ENCODE results near the gene NRCAM.

The NRCAM gene

GRCh38 chr7:108459922-108460551, 3.8 kb upstream of the NRCAM start:
- no peak for DNase-seq (ENCODE audit: low spot score)

- no peak for DNase-seq (ENCODE audit: low spot score)
These were observed 1.6 kb upstream of the NRCAM start for GRCh38 chr7:108457871-108458270.

- DNase-seq (ENCODE audit: low spot score): no peak
These were observed 757 bp upstream of the NRCAM start for GRCh38 chr7:108456845-108457540.

DNA sequence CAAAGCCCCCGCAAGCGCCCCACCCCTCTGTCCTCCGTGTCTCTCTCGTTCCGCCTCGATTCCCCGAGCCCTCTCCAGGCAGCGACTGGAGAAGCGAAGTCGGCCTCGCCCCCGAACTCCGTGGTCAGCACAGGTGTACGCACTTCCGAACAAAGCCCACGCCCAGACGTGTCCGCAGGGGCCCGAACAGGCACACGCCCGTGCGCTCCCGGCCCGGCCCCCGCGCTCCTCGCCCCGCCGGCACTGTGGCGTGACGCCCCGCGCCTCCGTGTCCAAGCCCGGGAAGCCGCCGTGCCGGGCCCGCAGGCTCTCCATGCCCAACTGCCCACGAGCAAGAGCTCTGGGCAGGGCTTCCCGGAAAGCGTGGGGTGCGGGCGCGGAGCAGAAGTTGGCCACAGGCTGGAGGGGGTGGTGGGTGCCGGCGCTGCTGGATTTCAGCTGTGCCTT, 662 bp downstream of the NRCAM start:
- peak; percentile 24 for DNase-seq (ENCODE audit: low spot score)

DNA sequence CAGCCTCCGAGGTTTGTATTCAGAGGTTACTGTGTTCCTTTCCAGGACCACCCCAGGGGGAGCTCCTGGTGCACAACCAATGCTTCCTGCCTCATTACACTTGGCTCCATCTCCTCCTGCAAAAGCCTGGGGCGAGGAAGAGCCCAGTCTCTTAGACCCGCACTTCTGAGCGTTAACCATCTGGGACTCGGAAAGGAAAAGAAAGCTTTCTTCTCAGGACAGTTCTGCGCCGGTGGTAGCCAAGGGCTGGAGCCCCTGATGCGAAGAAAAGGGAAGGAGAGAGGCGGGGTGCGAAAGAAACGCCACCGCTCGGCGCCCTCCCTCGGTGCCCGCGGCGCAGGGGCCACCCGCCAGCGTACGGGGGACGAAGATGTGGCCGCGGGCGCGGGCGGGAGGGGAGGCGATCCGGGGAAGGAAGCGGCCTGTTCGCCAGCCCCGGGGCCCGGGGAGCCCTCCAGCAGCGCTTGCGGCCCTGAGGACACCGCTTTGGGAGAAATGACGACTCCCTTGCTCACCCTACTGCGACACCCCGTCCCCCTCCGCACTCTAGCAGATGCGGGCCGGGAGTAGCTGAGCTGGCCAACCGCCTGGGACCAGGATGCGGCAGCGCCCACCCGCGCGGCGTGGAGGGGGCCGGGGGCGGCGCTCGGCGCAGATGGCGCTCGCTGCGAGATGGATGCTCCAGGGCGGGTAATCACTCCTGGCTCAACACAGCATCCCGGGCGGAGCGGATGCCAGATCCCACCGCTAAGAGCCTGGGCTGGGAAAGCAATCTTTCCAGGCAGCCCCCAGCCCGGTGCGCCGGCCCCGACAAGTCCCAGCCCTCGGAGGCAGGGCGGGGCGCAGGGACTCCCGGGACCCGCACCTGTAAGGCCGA, 1.3 kb downstream of the NRCAM start:
- DNase-seq (ENCODE audit: low spot score): peak; percentile 24

DNA sequence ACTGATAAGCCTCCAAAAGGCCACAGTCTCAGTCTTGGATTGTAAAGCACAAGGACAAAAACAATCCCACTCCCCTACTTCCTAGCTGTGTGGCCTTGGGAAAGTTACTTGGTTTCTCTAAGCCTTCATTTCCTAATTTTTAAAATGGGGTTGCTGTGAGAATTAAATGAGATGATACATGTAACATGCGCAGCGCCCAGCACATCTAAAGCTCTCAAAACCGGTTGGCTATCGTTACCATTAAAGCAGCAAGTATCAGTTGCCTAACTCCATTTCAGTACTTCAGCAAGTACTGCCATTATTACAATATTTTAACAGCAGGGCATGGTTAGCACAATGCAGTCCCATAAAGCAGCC, 1.9 kb downstream of the NRCAM start:
- no peak for DNase-seq (ENCODE audit: low spot score)

- DNase-seq (ENCODE audit: low spot score): no peak
These were observed 2.9 kb downstream of the NRCAM start for GRCh38 chr7:108453320-108453719.

DNA sequence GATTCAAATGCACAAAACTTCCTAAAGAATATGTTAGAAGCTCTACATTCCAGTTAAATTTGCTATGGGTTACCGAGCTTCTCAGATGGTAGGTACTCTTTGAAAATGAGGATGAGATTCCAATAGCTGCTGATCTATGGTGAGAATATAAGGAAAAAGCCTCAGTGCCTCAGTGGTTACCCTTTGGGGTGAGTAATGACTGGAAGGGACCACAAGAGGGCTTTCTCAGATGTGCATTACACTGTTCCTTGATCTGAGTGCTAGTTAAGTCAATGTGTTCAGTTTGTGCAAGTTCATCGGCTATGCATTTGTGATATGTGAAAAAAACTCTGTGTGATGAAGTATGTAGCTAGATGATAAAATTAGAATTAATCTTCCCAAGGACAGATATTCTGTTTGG, 3.5 kb downstream of the NRCAM start:
- DNase-seq (ENCODE audit: low spot score): peak; percentile 20

GRCh38 chr7:108451296-108451848, 4.9 kb downstream of the NRCAM start:
- no peak for DNase-seq (ENCODE audit: low spot score)

- no peak for DNase-seq (ENCODE audit: low spot score)
These were observed 6.1 kb downstream of the NRCAM start for GRCh38 chr7:108450160-108450559.

GRCh38 chr7:108449521-108449920, 6.7 kb downstream of the NRCAM start:
- DNase-seq (ENCODE audit: low spot score): no peak

DNA sequence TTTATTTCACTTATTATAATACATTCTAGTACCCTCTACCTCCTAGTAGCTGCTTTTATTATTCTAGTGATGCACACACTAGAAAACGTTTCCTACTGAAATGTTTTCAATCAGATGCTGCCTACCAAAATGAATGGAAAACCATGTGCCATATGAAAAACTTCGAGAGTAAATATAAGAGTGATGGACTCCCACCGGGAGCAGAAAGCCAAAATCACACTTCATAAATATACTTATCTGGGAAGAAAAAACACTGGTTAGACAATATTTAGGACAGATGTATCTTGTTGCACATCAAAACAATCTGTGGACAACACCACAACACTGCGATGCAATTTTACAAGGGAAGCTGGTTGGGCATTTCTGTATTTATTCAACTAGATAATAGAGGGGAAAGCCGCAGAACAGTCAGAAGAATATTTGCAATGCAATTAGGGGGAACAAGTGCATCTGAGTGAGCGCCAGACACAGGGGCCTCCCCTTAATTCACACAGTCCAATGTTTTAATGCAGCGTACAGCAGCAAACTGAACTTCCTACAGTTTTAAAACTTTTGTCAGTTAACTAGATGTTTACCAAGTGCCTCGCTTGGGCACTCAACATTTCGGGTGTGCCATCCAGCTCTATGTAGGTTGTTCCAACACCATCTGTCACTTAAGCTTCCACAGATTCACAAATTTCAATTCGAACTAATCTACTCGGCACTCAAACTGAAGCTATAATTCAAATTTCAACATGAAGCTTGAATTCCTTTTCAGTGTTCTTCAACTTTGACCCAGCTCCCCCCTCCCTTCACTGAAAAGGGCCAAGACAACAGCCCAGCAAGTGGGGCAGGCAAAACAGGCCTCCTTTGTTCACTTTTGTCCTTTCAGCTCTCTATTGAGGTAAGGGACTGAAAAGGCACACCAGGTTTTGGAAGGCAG, 7.4 kb downstream of the NRCAM start:
- DNase-seq (ENCODE audit: low spot score): no peak

DNA sequence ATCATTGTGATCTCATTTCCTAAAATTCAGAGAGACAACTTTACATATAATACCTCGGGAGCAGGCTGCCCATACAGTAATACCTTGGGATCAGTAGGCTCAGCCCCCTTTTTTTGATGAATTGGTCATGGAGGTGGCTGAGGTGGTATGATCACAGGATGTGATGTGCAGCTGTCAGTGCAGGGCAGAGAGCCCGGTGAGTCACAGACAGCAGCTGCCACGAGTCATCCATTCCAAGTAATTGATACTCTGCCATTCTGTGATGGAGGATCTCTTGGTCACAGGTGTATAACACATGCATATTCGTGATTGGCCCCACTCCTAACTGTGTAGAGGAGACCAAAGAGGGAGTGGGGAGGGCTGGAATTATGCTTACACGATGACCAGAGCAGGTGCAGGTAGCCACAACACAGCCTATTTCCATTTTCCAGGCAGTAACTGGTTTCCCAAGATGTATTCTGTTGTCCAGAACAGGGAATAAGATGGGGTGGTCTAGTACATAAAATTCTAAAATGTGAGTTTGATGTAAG, 14.1 kb downstream of the NRCAM start:
- DNase-seq (ENCODE audit: low spot score): no peak

DNA sequence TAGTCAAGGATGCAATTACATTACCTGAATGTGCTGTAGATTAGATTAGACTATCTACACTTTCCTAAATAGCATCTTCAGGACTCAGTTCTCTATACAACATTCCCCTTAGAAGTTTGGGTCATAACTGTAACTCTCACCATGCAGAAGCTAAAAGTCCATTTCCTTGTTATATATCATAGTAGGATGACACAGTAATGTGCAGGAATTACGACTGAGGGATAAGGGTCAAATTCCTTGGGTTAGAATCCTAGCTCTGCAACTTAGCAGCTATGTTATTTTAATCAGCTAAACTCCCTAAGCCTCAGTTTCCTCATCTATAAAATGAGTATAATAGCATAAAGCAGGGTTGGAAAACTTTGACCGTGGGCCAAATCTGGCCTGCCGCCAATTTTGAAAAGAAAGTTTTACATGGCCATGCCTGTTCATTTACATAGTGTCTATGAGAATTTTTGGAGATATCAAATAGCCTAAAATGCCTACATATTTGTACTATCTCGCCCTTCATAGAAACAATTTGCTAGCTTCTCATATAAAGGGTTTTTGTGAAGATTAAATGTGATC, 14.8 kb downstream of the NRCAM start:
- DNase-seq (ENCODE audit: low spot score): no peak

- no peak for DNase-seq (ENCODE audit: low spot score)
These were observed 15.6 kb downstream of the NRCAM start for GRCh38 chr7:108440613-108441012.

GRCh38 chr7:108436906-108437305, 19.3 kb downstream of the NRCAM start:
- DNase-seq (ENCODE audit: low spot score): no peak

DNA sequence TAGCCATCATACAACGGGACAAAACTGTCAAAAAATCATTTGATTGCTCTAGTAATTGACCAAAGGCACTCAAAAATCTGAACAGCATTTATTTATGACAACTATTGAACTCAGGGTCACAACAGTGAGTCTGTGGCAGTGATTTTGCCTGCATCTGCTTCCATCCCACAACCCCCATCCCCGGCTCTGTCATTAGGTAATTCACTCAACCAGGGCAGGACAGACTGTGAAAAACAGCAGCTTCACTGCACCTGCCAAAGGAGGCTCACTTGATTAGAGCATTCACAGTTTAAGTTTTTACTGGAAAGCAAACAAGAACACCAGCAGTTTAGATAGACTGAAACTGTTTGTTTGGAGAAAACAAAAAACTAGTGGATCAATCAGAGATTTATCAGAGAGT, 22.2 kb downstream of the NRCAM start:
- no peak for DNase-seq (ENCODE audit: low spot score)

DNA sequence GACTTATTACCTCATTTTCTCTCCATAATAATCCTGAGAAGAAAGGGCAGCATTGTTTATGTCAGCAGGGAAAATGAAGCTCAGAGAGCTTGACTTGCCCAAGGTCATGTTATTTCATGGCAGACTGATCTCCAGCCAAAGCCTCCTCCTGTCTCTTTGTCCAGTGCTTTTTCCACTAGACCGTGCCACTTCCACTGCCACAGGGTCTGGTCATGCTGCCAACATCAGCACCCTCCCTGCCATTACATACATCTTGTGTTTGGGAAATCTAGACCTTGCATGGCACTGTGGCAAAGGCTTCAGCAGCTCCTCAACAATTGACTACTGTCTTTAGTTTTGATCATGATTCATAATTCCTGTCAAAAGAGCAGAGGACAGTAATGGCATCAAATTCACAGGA, 25.1 kb downstream of the NRCAM start:
- no peak for DNase-seq (ENCODE audit: low spot score)

DNA sequence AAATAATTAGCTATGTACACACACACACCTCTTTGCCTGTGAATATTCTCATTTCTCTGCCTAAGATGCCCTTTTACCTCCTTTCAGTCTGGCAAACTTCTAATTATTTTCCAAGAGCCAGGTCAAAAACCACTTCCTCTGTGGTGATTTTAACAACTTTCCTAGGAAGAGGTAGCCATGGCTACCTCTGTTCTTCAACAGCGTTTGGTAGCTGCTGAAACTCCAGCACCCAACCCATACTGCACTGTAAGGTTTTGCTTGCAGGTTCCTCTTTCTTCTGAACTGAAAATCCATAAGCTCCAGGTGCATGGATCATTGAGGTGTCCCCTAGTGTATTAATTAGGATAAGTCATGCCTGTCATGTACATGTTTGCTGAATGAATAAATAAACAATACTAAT, 25.6 kb downstream of the NRCAM start:
- no peak for DNase-seq (ENCODE audit: low spot score)

GRCh38 chr7:108427766-108428165, 28.5 kb downstream of the NRCAM start:
- DNase-seq (ENCODE audit: low spot score): no peak

GRCh38 chr7:108425714-108426275, 30.4 kb downstream of the NRCAM start:
- DNase-seq (ENCODE audit: low spot score): no peak

Measured in hepatic stellate cell (primary cell).